HG03520 (cell line): ENCODE measurements around the gene POLR3E.
"Not testable (repeated sequence)": the region's sequence is repeated elsewhere in the genome, so short reads cannot be mapped to it uniquely, and the experiment has no call there.

ENCODE experiments used
- ATAC-seq: cut with Tn5 transposase; IDR thresholded peaks from one replicate; pipeline ENCODE4 v1.9.1; 2021; ENCODE audit warnings: mild to moderate bottlenecking, moderate library complexity; ENCODE audit not compliant: unreplicated experiment

The POLR3E gene

DNA sequence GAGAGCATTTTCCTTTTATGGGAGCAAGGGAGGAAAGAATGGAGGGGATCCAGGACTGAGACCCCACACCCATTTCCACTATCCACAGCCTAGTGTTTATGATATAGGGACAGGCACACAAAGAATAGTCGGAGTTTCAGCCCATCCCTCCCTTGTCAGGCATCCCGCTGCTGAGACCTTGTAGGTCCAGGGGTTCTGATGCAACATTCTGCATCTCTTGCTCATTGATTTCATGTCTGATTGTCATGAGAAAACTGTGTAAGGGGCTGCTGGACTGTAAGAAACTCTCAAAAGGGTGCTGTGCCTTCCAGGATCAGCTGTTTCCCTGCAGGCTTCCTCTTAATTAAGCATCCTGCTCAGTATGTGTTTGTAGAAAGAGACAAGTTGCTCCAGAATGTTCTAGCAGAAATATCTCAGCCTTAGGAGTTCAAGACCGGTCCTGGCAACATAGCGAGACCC, 5.3 kb upstream of the POLR3E start:
- ATAC-seq, result no peak

DNA sequence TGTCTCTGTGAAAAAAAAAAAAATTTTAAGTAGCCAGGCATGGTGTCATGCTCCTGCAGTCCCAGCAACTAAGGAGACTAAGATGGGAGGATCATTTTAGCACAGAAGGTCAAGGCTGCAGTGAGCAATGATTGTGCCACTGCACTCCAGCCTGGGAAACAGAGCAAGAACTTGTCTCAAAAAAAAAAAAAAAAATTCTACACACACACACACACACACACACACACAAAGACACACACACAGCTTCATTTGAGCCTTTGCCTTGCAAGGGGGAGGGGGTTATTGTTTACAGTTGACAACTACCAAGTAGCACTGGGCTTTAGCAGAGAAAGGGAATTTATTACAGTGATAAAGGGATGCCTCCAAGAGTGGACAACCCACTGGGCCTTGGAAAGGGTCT, 4.9 kb upstream of the POLR3E start:
- no peak for ATAC-seq

DNA sequence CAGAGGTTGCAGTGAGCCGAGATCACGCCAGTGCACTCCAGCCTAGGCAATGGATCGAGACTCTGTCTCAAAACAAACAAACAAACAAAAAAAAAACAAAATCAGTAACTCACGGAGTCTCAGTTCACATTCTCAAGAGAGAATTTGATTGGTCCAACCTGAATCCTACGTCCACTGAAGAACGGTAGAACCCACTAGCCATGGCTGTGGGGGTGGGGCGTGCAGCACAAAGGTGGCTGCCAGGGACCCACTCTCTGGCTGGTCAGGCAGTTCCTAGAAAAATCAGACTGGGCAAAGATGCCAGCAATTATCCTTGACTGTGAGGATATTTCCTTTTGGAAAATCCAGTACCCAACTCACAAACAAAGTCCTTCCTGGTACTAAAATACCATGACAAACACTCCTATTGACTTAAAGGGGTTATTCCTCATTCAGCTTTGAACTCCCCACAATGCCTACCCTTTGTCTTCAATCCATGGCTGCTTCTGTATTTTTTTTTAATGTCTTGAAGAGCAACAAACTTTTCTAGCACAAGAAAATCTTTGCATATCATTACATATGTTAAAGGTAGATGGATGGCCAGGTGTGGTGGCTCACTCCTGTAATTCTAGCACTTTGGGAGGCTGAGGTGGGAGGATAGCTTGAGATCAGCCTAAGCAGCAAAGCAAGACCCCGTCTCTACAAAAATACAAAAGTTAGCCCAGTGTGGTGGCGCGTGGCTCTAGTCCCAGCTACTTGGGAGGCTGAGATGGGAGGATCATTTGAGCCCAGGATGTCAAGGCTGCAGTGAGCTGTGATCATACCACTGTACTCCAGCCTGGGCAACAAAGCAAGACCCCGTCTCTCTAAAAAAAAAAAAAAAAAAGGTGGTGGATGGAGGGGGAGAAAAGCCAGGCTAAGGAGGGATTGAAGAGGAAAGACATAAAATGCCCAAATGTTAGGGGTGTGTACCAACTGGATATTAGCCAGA, 3.8 kb upstream of the POLR3E start:
- ATAC-seq, result no peak

DNA sequence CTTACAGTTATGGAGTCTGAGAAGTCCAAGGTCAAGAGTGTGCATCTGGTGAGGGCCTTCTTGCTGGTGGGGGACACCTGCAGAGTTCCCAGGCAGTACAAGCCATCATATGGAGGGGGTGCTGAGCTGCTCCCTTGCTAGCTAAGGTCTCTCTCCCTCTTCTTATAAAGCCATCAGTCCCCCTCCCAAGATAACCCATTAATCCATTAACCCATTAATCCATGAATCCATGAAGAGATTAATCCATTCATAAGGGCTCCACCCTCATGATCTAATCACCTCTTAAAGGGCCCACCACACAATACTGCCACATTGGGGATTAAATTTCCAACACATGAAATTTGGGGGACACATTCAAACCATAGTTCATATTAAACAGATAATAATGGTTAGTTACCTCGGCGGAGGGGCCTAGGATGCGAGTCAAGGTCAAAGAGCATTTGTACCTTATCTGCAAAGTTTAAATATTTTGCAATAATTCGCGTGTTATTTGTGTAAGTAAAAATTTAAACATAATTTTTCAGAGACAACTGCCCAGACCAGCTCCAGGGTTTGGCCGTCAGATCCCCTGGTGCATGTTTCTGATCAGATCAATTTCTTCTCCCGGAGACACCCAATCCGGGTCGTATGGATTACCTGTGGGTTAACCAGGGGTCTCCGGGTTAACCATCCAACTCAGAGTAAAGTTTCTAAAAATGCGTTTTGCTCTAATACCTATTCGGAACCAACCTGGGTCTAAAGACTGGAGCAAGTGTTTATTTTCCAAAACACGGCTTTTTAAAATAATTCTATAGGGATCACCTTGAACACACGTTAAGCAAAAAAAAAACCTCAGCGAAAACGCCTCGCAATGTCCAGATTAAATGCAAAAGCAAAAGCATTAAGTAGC, 740 bp upstream of the POLR3E start:
- ATAC-seq, result no peak

DNA sequence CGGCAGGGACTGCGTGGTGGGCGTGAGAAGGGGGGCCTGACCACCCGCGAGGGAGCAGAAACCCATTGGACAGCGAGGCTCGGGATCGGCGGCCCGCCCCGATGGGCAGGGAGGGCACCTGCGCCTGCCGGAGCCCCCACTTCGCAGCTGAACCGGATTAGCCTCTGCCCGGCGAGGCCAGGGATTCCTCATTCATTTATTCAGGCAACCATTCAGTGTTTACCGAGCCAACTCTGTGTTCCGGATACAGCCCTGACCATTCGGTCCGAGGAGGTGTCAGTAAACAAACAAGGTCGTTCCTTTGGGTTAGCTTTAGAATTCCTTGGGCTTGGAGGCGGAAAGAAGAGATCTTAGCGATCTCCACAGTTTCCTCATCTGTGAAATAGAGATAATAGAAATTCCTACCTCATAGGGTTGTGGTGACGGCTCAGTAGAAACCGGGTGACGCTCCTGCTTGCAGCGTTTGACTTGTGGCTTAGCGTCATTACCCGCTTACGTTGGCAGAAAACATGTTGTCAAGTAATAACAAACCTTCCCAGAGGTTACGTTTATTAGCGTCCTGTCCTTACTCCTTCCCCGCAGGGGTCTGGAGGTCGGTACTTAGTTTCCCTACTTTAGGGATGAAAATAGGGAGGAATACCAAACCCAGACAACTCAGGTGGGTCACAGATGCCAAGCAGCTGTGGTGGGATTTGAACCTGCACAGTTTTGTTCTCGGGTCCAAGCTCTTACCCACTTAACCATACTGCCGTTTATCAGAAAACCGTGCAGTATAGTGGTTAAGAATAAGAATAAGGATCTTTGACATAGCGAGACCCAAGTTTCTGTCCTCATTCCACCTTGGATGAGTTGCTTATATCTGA, 893 bp downstream of the POLR3E start:
- ATAC-seq, result peak; percentile 24

DNA sequence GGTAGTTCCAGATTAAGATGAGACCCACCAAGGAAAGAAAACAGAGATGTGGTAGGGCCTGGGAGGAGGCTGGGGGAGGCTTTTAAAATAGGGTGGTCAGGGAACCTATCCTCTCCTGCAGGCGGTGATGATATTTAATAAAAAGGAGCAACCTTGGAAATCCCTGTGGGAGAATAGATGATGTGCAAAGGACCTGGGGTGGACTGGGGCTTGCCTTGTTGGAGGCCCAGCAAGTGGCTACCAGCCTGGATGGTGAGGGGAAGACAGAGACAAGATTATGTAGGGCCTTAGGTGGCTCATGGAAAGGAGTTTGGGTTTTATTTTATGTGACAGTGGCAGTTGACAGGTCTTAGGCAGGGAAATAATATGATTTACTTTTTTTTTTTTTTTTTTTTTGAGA, 1.8 kb downstream of the POLR3E start:
- ATAC-seq, result no peak

DNA sequence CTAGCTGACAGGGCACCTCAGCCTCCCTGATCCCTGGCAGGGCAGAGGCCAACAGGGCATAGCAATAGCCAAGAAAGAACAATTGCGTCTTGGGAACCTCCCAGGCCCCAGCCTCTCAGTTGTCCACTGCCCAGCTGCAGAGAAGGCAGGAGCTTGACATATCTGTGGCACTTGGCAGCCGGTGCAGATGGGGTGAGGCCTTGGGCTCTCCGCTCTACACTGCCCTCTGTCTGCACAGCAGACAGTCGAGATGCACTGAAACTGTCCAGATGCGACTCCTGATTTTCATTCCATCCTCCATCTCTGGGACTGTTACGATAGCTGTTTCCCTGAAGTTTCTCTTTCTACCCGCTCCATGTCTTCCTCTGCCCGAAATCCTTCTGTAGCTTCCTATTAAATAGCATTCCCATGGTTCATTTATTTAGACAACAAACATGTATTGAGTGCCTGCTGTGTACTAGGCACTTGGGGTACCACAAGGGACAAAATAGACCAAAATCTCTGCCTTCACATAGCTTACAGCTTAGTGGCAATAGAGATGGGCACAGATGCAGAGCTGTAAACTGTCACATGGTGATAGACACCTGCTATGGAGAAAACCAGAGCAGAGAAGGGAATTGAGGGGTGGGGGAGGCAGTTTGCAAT, 3.3 kb downstream of the POLR3E start:
- no peak for ATAC-seq

DNA sequence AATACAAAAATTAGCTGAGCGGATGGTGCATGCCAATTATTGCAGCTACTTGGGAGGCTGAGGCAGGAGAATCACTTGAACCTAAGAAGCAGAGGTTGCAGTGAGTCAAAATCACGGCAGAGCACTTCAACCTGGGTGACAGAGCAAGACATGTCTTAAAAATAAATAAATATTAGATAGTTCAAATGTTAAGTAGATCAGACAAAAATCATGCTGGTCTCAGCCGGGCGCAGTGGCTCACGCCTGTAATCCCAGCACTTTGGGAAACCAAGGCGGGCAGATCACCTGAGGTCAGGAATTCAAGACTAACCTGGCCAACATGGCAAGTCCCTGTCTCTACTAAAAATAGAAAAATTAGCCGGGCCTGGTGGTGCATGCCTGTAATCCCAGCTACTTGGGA, 4.2 kb downstream of the POLR3E start:
- ATAC-seq, result not testable (repeated sequence)

DNA sequence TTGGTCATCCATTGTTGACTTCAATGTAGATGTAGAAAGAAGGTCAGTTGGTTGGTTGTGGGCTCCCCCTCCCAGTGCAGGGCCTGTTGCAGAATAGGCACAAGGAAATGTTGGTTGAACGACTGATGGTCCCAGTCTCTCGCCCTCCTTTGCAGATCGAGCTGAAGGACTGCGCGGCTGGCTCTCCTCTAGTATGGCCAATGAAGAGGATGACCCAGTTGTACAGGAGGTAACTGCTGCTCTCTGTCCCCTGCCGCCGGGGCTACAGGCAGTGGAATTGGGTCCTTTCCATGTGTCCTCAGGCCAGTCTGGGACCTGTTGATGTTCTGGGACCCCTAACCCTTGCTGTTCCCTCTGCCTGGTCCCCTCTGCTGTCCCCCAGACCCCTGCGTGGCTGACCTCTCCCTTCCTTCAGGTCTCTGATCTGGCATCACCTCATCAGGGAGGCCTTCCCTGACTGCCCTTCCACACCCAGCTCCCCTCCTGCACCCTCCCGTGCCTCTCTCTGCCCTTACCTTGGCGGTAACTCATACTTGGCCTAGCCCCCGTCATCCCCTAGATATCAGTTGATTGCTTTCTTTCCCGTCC, 5.7 kb downstream of the POLR3E start:
- no peak for ATAC-seq

DNA sequence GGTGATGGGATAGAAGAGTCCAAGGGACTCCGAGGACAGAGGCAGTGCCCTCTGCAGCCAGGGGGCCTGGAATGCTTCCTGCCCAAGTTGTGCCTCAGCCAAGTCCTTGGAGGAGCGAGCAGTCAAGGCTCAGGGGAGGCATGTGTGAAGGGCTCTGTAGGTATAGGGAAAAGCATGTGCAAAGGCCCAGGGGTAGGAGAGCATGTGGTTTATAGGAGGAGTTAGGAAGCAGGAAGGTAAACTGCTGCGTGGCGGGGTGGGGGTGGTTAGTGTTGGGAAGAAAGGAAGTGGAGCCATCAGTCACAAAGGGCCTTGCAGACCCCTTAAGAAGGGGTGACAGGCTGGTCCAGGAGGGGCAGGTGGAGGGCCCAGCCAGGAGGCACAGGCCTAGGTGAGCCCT, 7.2 kb downstream of the POLR3E start:
- ATAC-seq, result no peak

DNA sequence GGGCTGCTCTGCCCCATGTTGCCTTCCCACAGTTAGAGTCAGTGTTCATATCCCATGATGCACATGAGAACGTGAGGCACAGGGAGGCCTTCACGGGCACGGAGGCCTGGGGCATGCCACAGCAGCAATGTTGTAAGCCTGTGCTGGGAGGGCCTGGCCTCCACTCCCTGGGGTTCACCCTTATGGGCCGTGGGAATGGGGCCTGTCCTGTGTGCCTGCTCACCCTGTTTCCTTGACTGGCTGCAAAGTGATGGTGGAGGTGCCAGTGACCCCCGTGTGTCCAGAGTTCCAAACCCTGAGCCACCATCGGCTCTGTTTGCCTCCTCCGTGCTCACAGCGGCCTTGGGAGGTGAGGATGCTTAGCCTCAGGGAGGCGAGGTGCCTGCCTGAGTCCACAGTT, 9.6 kb downstream of the POLR3E start:
- no peak for ATAC-seq

DNA sequence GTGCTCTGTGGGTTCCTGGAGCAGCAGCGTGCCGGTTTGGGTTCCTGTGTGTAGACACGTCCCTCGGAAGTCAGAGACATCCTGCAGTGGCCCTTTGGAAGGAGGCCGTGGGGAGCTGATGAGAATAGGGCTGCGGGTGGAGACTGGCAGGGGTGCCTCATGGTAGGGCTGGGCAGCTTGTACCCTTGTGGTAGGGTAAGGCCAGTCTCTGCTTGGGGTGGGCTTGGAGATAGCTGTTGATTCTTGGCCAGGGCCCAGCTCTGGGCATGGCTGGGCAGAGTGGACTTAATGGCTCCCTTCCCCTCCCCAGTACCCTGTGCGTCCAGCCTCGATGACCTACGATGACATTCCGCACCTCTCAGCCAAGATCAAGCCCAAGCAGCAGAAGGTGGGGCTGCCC, 10.6 kb downstream of the POLR3E start:
- no peak for ATAC-seq

DNA sequence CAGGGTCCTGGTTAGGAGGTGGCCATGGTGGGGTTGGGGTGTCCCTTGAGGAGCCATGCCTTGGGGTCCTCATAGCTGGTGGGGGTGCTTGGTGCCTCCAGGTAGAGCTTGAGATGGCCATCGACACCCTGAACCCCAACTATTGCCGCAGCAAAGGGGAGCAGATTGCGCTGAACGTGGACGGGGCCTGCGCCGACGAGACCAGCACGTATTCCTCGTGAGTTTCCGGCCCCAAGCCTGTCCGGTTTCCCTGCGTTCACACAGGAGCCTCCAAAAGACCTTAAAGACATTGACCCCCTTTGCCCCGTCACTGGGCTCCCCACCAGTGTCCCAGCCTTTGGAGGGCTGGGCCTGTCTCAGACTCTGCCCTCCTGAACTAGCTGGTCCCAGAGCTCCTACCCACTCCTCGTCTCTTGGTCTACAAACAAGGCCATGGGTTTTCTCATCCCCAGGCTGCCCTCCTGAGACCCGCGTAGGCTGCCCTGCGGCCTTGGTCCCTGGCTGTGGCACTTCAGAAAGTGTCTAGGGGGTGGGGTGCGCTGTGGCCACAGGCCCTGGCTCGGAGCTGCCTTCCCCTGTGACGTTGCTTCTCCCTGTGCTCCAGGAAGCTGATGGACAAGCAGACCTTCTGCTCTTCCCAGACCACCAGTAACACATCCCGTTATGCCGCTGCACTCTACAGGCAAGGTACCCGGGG, 11.8 kb downstream of the POLR3E start:
- no peak for ATAC-seq

DNA sequence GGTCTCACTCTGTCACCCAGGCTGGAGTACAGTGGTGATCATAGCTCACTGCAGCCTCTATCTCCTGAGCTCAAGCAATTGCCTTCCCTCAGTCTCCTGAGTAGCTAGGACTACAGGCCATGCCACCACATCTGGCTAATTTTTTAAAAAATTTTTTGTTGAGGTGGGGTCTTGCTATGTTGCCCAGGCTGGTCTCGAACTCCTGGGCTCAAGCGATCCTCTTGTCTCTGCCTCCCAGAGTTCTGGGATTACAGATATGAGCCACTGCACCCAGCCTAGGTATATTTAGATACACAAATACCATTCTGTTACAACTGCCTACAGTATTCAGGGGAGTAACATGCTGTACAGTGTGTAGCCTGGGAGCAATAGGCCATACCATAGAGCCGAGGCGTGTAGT, 14.3 kb downstream of the POLR3E start:
- no peak for ATAC-seq

DNA sequence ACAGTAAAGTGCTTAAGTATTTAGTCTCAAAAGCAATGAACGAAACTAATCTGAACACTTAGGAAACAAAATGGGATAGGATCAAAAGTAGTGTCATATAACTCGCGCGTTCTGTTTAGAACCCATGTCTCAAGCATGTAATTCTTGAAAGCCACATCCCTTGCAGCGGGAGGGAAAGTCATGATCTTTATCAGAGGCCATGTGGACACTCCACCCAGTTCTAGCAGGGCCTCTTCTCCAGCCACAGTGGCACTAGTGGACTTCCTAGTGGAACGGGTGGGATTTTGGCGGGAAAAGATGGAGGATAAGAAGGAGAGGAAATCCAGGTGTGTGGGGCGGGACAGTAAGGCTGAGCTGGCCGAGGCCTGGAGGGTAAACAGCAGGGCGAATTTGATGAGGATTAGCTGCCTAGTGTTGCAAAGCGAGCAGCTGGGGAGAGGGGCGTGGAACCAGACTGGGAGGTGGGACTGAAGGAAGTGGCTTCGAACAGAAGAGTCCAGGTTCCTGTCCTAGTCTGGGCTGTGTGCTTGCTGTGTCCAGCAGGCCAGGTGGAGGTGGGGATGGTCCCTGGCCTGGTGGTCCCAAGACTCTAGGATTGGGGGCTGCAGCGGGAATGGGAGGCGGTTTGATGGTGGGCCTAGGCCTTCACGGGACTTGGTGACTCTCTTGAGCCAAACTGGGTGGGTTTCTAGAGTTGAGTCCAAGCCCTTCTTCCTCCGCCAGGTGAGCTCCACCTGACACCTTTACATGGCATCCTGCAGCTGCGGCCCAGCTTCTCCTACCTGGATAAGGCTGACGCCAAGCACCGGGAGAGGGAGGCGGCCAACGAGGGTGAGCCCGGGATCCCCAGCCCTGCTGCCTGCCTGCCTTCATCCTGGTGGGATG, 15.9 kb downstream of the POLR3E start:
- no peak for ATAC-seq

DNA sequence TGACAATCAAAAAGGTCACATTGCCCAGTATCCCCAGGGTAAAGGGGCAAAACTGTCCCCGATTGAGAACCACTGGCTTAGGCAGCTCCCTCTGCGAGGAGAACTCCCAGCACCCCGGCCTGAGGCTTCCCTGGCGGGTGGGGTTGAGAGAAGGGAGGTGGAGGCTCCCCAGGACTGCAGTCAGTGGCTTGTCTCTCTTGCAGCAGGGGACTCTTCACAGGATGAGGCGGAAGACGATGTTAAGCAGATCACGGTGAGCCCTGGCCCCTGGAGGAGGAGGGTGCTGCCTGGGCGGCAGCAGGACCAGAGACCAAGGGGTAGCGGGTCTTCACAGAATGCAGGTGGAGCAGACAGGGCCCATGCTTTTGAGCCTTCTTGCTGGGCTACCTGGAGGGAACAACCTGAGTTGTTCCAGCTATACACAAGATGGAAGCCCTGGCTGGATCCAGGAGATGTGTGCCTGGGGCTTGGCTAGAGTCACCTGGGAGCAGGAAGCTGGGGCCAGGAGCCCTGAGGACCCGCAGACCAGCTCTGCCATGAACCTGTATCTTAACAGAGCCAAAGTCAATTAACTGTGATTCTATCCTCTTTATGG, 16.8 kb downstream of the POLR3E start:
- no peak for ATAC-seq

DNA sequence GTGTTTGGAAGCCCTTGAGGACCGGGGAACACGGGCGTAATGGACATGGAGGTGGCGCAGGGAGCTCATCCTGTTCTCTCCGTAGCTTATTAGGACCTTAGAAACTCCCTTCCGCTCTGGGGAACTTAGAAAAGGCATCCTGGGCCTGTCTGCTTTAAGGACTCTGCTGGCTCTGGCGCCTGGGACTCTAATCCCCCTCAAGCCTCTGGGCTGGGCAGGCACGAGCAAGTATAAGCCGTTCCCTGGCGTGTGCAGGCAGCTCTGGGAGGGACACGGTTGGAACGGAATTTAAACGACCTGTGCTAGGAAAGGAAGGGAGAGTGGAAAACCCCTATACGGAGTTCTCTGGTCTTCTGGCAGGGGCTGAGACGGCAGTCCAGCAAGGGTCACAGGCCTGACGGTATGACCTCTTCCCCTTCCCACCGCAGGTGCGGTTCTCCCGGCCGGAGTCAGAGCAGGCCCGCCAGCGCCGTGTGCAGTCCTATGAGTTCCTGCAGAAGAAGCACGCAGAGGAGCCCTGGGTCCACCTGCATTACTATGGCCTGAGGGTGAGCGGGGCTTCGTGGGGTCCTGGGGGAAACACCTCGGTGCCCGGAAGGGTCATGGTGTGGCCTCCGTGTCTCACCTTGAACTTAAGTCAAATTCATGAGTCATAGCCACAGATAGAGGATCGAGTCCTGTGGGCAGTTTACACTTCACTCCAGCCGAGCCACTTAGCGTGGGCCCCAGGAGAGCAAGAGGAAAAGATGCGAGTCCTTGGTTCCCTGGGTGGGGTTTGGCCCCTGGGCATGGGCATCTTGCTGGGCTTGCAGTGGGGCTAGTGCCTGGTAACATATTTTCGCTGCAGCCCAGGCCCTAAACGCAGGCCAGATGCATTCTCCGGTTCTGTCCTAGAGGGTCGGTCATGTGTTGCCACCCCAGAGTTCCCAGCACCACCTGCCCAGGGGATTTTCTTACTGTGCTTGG, 17.7 kb downstream of the POLR3E start:
- ATAC-seq, result no peak
